GM19240 (cell line): ENCODE results near the gene PFKFB1.

Experiments
- DNase-seq: peaks from one replicate; pipeline ENCODE4 v3.0.0; 2011; ENCODE audit warnings: low spot score; ENCODE audit not compliant: insufficient read length

PFKFB1 gene

DNA sequence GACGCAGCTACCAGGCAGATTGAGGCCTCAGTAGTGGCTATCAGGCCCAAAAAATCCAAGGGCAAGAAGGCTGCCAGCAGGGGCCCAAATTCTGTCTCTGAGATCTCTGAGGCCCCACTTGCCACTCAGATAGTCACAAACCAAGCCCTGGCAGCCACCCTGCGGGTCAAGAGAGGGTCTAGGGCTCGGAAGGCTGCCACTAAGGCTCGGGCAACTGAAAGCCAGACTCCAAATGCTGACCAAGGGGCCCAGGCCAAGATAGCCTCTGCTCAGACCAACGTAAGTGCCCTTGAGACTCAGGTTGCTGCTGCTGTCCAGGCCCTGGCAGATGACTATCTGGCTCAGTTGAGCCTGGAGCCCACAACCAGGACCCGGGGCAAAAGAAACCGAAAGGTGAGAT lies 70.6 kb downstream of the PFKFB1 start:
- DNase-seq = no peak

DNA sequence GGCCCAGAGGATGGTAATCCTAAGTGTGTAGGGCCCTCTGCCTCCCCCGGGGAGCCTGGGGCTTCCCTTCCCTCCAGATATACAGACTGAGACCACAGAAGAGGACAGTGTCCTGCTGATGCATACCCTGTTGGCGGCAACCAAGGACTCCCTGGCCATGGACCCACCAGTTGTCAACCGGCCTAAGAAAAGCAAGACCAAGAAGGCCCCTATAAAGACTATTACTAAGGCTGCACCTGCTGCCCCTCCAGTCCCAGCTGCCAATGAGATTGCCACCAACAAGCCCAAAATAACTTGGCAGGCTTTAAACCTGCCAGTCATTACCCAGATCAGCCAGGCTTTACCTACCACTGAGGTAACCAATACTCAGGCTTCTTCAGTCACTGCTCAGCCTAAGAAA lies 71.4 kb downstream of the PFKFB1 start:
- DNase-seq = no peak

DNA sequence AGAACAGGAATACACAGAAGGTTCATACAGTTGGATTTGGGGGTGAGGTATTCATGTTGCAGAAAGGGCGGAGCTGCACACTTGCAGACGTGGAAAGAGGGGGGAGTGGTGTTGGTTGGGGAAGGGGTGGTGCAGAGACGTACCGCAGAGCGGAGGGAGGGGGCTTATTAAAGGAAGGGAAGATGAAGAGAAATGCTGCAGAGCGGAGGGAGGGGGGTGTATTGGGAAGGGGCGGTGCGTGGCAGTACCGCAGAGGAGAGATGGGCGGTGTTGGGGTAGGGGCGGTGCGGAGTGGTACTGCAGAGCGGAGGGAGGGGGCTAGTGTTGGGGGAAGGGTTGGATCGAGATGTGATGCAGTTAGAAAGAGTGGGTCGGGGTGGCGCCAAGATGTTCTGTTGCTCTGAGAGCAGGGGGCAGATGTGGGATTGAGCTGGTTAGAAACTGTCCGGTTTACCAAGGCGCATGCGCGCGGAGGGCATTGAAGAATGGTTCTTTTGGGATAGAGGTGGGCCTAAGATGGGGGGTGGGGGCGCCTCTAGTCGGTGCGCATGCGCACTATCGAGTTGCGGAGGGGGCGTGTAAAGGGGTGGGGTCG lies 72.5 kb downstream of the PFKFB1 start:
- DNase-seq = no peak

DNA sequence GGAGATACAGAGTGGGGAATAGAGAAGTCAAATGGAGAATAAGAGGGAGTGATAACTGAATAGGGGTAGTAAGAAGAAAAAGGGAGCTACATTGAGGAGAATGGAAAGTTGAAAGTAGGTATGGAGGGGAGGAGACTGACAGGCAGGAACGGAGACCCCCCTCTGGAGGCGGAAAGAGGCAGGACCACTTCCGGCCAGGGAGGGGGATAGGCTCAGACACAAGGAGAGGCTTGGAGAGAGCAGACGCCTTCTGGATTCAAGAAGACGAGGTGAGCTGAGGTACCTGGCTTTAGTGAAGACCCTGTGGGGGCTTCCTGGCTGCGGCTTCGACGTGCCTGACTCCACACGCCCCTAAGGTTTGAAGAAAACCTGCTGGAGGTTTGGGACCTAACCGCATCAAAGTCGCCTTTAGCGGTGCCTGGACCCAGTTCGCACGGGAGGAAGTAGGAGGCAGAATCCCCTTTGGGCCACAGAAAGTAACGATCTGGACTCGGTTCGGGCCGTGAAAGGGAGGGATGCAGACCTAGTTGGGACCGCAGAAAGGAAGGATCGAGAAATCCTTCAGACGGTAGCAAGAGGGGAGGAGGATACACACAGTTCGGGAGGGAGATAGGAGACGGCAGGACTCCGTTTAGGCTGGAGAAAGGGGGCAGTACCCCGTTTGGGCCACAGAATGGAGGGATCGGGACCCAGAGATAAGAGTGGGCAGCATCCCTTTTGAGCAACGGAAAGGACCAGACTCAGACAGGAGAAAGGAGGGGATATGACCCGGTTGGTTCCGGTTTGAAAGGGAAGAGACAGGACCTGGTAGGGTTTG lies 73.2 kb downstream of the PFKFB1 start, which contains the start of gene TRO:
Gene TRO, plus strand, starts transcription at position 215 of the 817 bp plus-strand sequence. CDS start 1,423 bp downstream, outside the sequence.
- DNase-seq = no peak

DNA sequence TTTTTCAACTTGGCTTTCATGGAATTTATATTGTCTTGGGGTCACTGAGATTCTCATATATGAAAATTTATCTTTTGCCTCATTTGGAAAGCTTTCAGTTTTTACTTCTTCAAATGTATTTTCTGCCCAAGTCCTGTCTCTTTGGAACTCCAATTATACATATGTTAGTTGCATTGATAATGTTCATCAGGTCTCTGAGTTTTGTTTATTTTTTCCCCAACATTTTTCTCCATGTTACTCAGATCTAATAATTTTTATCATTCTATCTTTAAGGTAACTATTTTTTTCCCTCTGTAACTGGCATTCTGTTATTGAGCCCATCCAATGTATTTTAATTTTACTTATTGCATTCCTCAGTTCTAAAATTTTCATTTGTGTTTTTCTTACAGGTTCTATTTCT lies 84.0 kb downstream of the PFKFB1 start:
- no peak for DNase-seq

DNA sequence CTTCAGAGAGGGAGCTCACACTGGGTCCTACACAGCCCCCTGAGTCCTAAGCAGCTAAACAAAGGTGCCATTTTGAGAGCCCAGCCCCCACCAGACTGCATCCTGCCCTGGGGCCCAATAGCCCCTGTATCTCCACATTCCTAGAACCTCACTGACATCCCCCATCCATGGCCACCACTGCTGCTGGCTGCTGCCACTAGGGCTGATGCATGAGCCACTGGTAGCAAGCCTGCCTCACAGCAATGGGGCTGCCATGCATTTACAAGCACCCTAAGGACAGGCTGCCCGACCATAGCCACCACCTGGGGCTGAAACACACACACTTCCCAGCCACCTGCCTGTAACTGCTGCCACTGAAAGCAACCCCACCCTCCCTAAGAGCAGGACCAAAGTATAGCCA lies 99.8 kb downstream of the PFKFB1 start:
- DNase-seq = no peak

DNA sequence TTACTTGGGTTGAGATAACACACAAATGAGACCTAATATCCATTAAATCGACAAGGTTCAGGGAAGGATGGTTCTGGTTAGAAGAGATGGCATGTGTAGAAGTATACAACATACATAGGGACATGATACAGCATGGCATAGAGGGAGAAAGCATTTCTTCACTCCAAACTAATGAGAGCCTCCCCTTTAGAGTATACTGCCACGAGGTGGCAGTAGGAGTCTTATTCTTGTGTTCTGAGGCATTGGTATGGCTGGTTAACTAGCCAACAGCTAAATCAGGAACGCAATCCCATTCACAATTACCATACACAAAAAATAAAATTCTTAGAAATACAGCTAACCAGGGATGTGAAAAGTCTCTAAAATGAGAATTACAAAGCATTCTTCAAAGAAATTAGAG lies 102.4 kb downstream of the PFKFB1 start:
- no peak for DNase-seq

DNA sequence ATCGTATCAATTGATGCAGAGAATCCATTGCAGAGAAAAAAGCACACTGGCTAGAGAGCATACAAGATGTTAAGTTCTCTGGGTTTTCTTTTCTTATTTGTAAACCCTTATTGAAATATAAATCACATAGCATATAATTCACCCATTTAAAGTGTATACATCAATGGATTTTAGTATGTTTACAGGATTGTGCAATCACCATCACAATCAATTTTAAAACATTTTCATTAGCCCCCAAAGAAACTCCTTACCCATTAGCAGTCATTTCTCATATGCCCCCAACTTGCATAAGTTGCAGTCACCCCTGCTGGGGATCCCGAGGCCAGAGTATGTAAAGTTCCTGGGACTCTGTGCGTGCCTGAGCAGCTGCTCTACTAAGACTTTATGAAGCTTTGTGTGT lies 108.2 kb downstream of the PFKFB1 start:
- DNase-seq = no peak
